IPS-20b (cell line): ENCODE measurements around the gene TRIM2.

Experiments used
- H3K27ac ChIP-seq: one replicate; pipeline ENCODE4 v1.5.1; 2013; ENCODE audit warnings: low read length
- H3K27me3 ChIP-seq: 2 replicates; pipeline ENCODE4 v1.6.1; 2013; ENCODE audit warnings: mild to moderate bottlenecking, low read length, inconsistent platforms; ENCODE audit not compliant: insufficient read depth
- H3K36me3 ChIP-seq: 2 replicates; pipeline ENCODE4 v1.6.1; 2013; ENCODE audit warnings: low read depth, mild to moderate bottlenecking, inconsistent platforms, low read length, moderate library complexity; ENCODE audit not compliant: insufficient read depth
- H3K4me1 ChIP-seq: 2 replicates; pipeline ENCODE4 v1.6.1; 2013; ENCODE audit warnings: mild to moderate bottlenecking, control low read depth, inconsistent platforms, low read length, moderate library complexity; ENCODE audit not compliant: insufficient read depth
- H3K4me3 ChIP-seq: 2 replicates; pipeline ENCODE4 v1.5.1; 2013; ENCODE audit warnings: mild to moderate bottlenecking, low read length, inconsistent platforms
- H3K9ac ChIP-seq: 2 replicates; pipeline ENCODE4 v1.6.1; 2013; ENCODE audit warnings: low read depth, mild to moderate bottlenecking, inconsistent platforms, low read length, moderate library complexity
- H3K9me3 ChIP-seq: 2 replicates; pipeline ENCODE4 v1.6.1; 2013; ENCODE audit warnings: mild to moderate bottlenecking, low read depth, low read length, inconsistent platforms; ENCODE audit not compliant: insufficient read depth

TRIM2 gene

GRCh38 chr4:153227469-153228075 is 23.3 kb downstream of the TRIM2 start:
- no peaks in the 10 kb centered on the region for H3K36me3 ChIP-seq
- no peak overlapping the region for H3K27ac ChIP-seq
- peaks cover 9% of the 10 kb centered on the region; the same call in 1 of the 2 replicates for H3K4me1 ChIP-seq
- H3K9ac ChIP-seq: no peak overlapping the region
- H3K4me3 ChIP-seq: no peak overlapping the region
- no peaks in the 10 kb centered on the region; the same call in 1 of the 2 replicates for H3K9me3 ChIP-seq
- H3K27me3 ChIP-seq: peaks cover 23% of the 10 kb centered on the region

GRCh38 chr4:153228512-153229140 is 24.4 kb downstream of the TRIM2 start:
- Histone ChIP-seq H3K9me3 (no peaks in the 10 kb centered on the region; the same call in 1 of the 2 replicates), H3K27ac (no peak overlapping the region), H3K4me3 (no peak overlapping the region), H3K9ac (no peak overlapping the region), H3K27me3 (peaks cover 15% of the 10 kb centered on the region), H3K4me1 (peaks cover 14% of the 10 kb centered on the region; the same call in 1 of the 2 replicates), H3K36me3 (no peaks in the 10 kb centered on the region)

GRCh38 chr4:153229545-153229944 is 25.3 kb downstream of the TRIM2 start:
- no peak overlapping the region for H3K9ac ChIP-seq
- H3K36me3 ChIP-seq: no peaks in the 10 kb centered on the region
- no peak overlapping the region for H3K4me3 ChIP-seq
- peaks cover 12% of the 10 kb centered on the region for H3K4me1 ChIP-seq
- peaks cover 6% of the 10 kb centered on the region for H3K27me3 ChIP-seq
- H3K27ac ChIP-seq: no peak overlapping the region
- no peaks in the 10 kb centered on the region; the same call in 1 of the 2 replicates for H3K9me3 ChIP-seq

- no peak overlapping the region for H3K27ac ChIP-seq
- H3K9me3 ChIP-seq: no peaks in the 10 kb centered on the region
- H3K4me1 ChIP-seq: peaks cover 12% of the 10 kb centered on the region
- H3K4me3 ChIP-seq: 0 out of 2 replicates have a peak overlapping the region, but pooled peaks have one; percentile 7
- no peaks in the 10 kb centered on the region for H3K27me3 ChIP-seq
- H3K9ac ChIP-seq: no peak overlapping the region
- H3K36me3 ChIP-seq: no peaks in the 10 kb centered on the region
These were observed 28.5 kb downstream of the TRIM2 start for GRCh38 chr4:153232768-153233167.

GRCh38 chr4:153233761-153234371 is 29.6 kb downstream of the TRIM2 start:
- Histone ChIP-seq H3K36me3 (no peaks in the 10 kb centered on the region), H3K9ac (no peak overlapping the region), H3K4me1 (peaks cover 12% of the 10 kb centered on the region), H3K4me3 (no peak overlapping the region), H3K27ac (no peak overlapping the region), H3K27me3 (no peaks in the 10 kb centered on the region), H3K9me3 (no peaks in the 10 kb centered on the region)

- Histone ChIP-seq H3K36me3 (no peaks in the 10 kb centered on the region), H3K9me3 (no peaks in the 10 kb centered on the region), H3K4me1 (peaks cover 12% of the 10 kb centered on the region), H3K27me3 (no peaks in the 10 kb centered on the region), H3K4me3 (no peak overlapping the region), H3K27ac (no peak overlapping the region), H3K9ac (no peak overlapping the region)
These were observed 30.6 kb downstream of the TRIM2 start for GRCh38 chr4:153234885-153235284.

- Histone ChIP-seq H3K27ac (no peak overlapping the region), H3K9ac (no peak overlapping the region), H3K27me3 (no peaks in the 10 kb centered on the region), H3K9me3 (no peaks in the 10 kb centered on the region), H3K4me3 (no peak overlapping the region), H3K36me3 (0 out of 2 replicates have a peak, but pooled peaks cover 3% of the 10 kb centered on the region), H3K4me1 (peaks cover 25% of the 10 kb centered on the region)
These were observed 34.1 kb downstream of the TRIM2 start for GRCh38 chr4:153238135-153238919.

GRCh38 chr4:153239409-153239808 is 35.2 kb downstream of the TRIM2 start:
- no peak overlapping the region for H3K9ac ChIP-seq
- 0 out of 2 replicates have a peak, but pooled peaks cover 3% of the 10 kb centered on the region for H3K36me3 ChIP-seq
- H3K9me3 ChIP-seq: no peaks in the 10 kb centered on the region
- no peaks in the 10 kb centered on the region for H3K27me3 ChIP-seq
- peaks cover 19% of the 10 kb centered on the region for H3K4me1 ChIP-seq
- H3K4me3 ChIP-seq: no peak overlapping the region
- no peak overlapping the region for H3K27ac ChIP-seq

GRCh38 chr4:153241295-153241694 is 37.1 kb downstream of the TRIM2 start:
- H3K9ac ChIP-seq: no peak overlapping the region
- no peak overlapping the region for H3K27ac ChIP-seq

GRCh38 chr4:153241970-153242838 is 38.0 kb downstream of the TRIM2 start:
- H3K27ac ChIP-seq: no peak overlapping the region
- no peak overlapping the region; the same call in 1 of the 2 replicates for H3K9ac ChIP-seq
- H3K9me3 ChIP-seq: no peaks in the 10 kb centered on the region
- H3K36me3 ChIP-seq: 0 out of 2 replicates have a peak, but pooled peaks cover 3% of the 10 kb centered on the region
- peaks cover 19% of the 10 kb centered on the region for H3K4me1 ChIP-seq
- no peak overlapping the region for H3K4me3 ChIP-seq
- H3K27me3 ChIP-seq: no peaks in the 10 kb centered on the region

More at GRCh38 chr4:153241295-153241694, 37.1 kb downstream of the TRIM2 start:
- Histone ChIP-seq H3K9me3 (no peaks in the 10 kb centered on the region), H3K4me1 (peaks cover 19% of the 10 kb centered on the region), H3K4me3 (no peak overlapping the region), H3K27me3 (no peaks in the 10 kb centered on the region), H3K36me3 (0 out of 2 replicates have a peak, but pooled peaks cover 3% of the 10 kb centered on the region)
